Transverse colon (tissue), 4 donors: ENCODE measurements around the gene PTPN4. TPM values are rescaled to one million over a fixed set of nuclear protein-coding genes. Genes with fewer than 3 reads are reported as not detected.

Experiments used
- DNase-seq: peaks from one replicate; pipeline ENCODE4 v3.0.0-alpha.2; 2019
- H3K27ac ChIP-seq, 4 donors: fragments of 200-600 bp; sonication (generic); 2 replicates each; pipeline ENCODE4 v1.5.1; 2016 to 2018; ENCODE audit warnings: inconsistent platforms in 4 of 4
- H3K27me3 ChIP-seq: fragments of 200-600 bp; sonication (generic); 2 replicates; pipeline ENCODE4 v1.5.1; 2017; ENCODE audit warnings: inconsistent platforms
- H3K36me3 ChIP-seq, 4 donors: fragments of 200-600 bp; sonication (generic); 2 replicates each; pipeline ENCODE4 v1.5.1; 2017 to 2019; ENCODE audit warnings: inconsistent platforms in 4 of 4
- H3K4me1 ChIP-seq, 4 donors: fragments of 200-600 bp; sonication (generic); 2 replicates each; pipeline ENCODE4 v1.5.1; 2017 to 2020; ENCODE audit warnings: inconsistent platforms in 4 of 4
- H3K4me3 ChIP-seq, 4 donors: fragments of 200-600 bp; sonication (generic); 1 replicate in 1 of 4; 2 replicates in 3 of 4; pipeline versions ENCODE4 v1.5.1 to v1.6.1; 2017 to 2019; ENCODE audit warnings: inconsistent platforms in 4 of 4
- H3K9me3 ChIP-seq, 2 donors: fragments of 200-600 bp; sonication (generic); 2 replicates each; pipeline ENCODE4 v1.5.1; 2017 to 2019; ENCODE audit warnings: inconsistent platforms in 2 of 2
- CTCF ChIP-seq, 5 experiments: fragments of 200-600 bp in 3 of 5; fragments of 450-650 bp in 2 of 5; sonication (generic) in 3 of 5; IDR thresholded peaks; 1 replicate in 2 of 5; 2 replicates in 3 of 5; pipeline ENCODE4 v1.5.1; 2016 to 2017; ENCODE audit warnings: antibody characterized with exemption in 5 of 5, inconsistent platforms in 3 of 5, mild to moderate bottlenecking in 2 of 5, moderate library complexity in 1 of 5
- EP300 ChIP-seq: sonication (generic); formaldehyde crosslinking; IDR thresholded peaks from one replicate; pipeline ENCODE4 v1.6.1; 2017; ENCODE audit warnings: antibody characterized with exemption, low read depth
- POLR2A ChIP-seq: fragments of 450-650 bp; IDR thresholded peaks from one replicate; pipeline ENCODE4 v1.6.1; 2016; ENCODE audit warnings: antibody characterized with exemption, mild to moderate bottlenecking, moderate library complexity
- POLR2AphosphoS5 ChIP-seq, 3 donors: sonication (generic); formaldehyde crosslinking; IDR thresholded peaks; one replicate each; pipeline ENCODE4 v1.6.1; 2016; ENCODE audit warnings: antibody characterized with exemption in 3 of 3
- WGBS, 2 donors: methylation state at CpG; one replicate each; pipeline ENCODE4 v1.1.5; 2018; ENCODE audit warnings: low coverage in 1 of 2; 5-methylcytosine and 5-hydroxymethylcytosine counted together
- in situ Hi-C, 4 donors: fragments of 200-750 bp; cut with MboI; loops; one replicate each; pipeline versions ENCODE4 v1.15.0 to v1.15.1; 2017; ENCODE audit warnings: low sequenced_read_pairs in 3 of 4, low pct_ligation_motif_present in 1 of 4, low pct_unique_long_range_greater_than_20kb in 1 of 4
- intact Hi-C: fragments of 100-400 bp; cut with DNase I; formaldehyde crosslinking; loops from one replicate; pipeline ENCODE4 v1.15.1; 2023; ENCODE audit warnings: low total_unique reads
- total RNA-seq, 4 donors: library from RNA; depleted of rRNA; stranded (reverse); fragments of >200 nt; gene quantifications; one replicate each; pipeline ENCODE4 v1.1.0, GENCODE V29; 2016

PTPN4 gene
- total RNA-seq, 4 donors from 2014 or later: 18.7 to 46.6 (median 25.8) TPM

- Histone ChIP-seq H3K27me3 (no peaks in the 10 kb centered on the region), H3K9me3 (no peaks in the 10 kb centered on the region), H3K27ac (no peak overlapping the region), H3K4me1 (peaks cover 0 to 18% (median 4%) of the 10 kb centered on the region in 4 donors), H3K4me3 (no peak overlapping the region), H3K36me3 (no peaks in the 10 kb centered on the region)
- no peak for TF ChIP-seq POLR2A
- TF ChIP-seq CTCF (IDR thresholded peaks at IDR 0.05): no peak
- no peak for TF ChIP-seq POLR2AphosphoS5 (IDR thresholded peaks at IDR 0.05)
- no peak for TF ChIP-seq EP300
- intact Hi-C loops: no loop called here
- in situ Hi-C loops: no loop called here
- no peak for DNase-seq
- 82 to 100% methylated on average over 2 of the region's 2 CpGs for WGBS, 2 donors
These were observed 11.6 kb downstream of the PTPN4 start for GRCh38 chr2:119771331-119771730.

DNA sequence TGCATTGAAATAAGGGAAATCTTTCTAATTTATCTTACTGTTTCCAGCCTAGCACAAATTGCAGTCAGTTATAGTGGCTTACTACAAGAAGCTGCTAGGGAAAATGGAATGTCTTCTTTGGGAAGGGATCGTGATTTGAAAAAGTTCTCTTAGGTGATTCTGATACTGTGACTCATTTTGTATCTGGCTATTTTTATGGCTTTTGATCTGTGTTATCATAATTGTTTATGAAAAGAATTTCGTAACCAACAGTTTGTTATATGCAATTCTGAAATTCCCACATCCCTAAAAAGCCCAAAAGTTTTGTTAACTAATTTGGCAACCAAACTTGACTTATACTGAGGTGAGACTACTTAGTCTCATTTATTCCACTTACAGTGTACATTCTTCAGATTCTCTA lies 12.4 kb downstream of the PTPN4 start:
- 82 to 91% methylated on average over 2 of the region's 2 CpGs for WGBS, 2 donors
- in situ Hi-C loops (no loop called here), intact Hi-C loops (no loop called here)

DNA sequence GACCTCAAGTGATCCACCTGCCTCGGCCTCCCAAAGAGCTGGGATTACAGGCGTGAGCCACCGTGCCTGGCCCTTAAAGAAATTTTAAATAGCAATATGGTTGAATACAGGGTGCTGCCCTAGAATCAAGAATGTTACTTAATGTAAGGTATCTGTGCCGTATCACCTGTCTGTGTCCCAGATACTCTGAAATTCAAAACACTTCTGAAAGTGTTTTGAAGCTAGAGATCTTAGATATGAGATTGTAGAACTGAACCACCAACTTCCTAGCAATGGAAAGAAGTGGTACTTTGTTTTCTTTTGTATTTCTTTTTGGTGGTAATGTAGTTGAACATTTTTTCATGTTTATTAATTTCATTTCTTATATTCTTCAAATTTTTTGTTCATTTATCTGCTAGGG lies 13.0 kb downstream of the PTPN4 start:
- intact Hi-C loops: no loop called here
- Histone ChIP-seq H3K27ac (no peak overlapping the region), H3K9me3 (no peaks in the 10 kb centered on the region), H3K27me3 (no peaks in the 10 kb centered on the region), H3K4me3 (no peak overlapping the region), H3K4me1 (peaks cover 0 to 18% (median 4%) of the 10 kb centered on the region in 4 donors), H3K36me3 (no peaks in the 10 kb centered on the region)
- DNase-seq: no peak
- in situ Hi-C loops: no loop called here
- WGBS, 2 donors: 95 to 100% methylated on average over 1 to 4 of the region's 4 CpGs
- TF ChIP-seq POLR2AphosphoS5 (IDR thresholded peaks at IDR 0.05) (no peak), CTCF (IDR thresholded peaks at IDR 0.05) (no peak), EP300 (no peak), POLR2A (no peak)

More for the DNA sequence above, 12.4 kb downstream of the PTPN4 start:
- H3K4me1 ChIP-seq: peaks cover 0 to 18% (median 4%) of the 10 kb centered on the region in 4 donors
- TF ChIP-seq POLR2A (no peak), CTCF (IDR thresholded peaks at IDR 0.05) (no peak), POLR2AphosphoS5 (IDR thresholded peaks at IDR 0.05) (no peak), EP300 (no peak)
- H3K27me3 ChIP-seq: no peaks in the 10 kb centered on the region
- no peak for DNase-seq
- no peak overlapping the region for H3K4me3 ChIP-seq
- no peaks in the 10 kb centered on the region for H3K36me3 ChIP-seq
- no peak overlapping the region for H3K27ac ChIP-seq
- H3K9me3 ChIP-seq: no peaks in the 10 kb centered on the region

GRCh38 chr2:119774026-119774425 lies 14.3 kb downstream of the PTPN4 start:
- H3K9me3 ChIP-seq: no peaks in the 10 kb centered on the region
- H3K4me1 ChIP-seq: peaks cover 0 to 15% (median 4%) of the 10 kb centered on the region in 4 donors
- DNase-seq: no peak
- no peak for TF ChIP-seq POLR2A
- no peak for TF ChIP-seq EP300
- no peak for TF ChIP-seq CTCF (IDR thresholded peaks at IDR 0.05)
- TF ChIP-seq POLR2AphosphoS5 (IDR thresholded peaks at IDR 0.05): no peak
- H3K27me3 ChIP-seq: no peaks in the 10 kb centered on the region
- H3K27ac ChIP-seq: no peak overlapping the region
- in situ Hi-C loops (no loop called here), intact Hi-C loops (no loop called here)
- H3K4me3 ChIP-seq: no peak overlapping the region
- no peaks in the 10 kb centered on the region for H3K36me3 ChIP-seq
